Measurements from ENCODE around the gene CEMP1.

Gene CEMP1

GRCh38 chr16:2480948-2481347, 50.3 kb downstream of the CEMP1 start:
- TF ChIP-seq, protein P1, sequence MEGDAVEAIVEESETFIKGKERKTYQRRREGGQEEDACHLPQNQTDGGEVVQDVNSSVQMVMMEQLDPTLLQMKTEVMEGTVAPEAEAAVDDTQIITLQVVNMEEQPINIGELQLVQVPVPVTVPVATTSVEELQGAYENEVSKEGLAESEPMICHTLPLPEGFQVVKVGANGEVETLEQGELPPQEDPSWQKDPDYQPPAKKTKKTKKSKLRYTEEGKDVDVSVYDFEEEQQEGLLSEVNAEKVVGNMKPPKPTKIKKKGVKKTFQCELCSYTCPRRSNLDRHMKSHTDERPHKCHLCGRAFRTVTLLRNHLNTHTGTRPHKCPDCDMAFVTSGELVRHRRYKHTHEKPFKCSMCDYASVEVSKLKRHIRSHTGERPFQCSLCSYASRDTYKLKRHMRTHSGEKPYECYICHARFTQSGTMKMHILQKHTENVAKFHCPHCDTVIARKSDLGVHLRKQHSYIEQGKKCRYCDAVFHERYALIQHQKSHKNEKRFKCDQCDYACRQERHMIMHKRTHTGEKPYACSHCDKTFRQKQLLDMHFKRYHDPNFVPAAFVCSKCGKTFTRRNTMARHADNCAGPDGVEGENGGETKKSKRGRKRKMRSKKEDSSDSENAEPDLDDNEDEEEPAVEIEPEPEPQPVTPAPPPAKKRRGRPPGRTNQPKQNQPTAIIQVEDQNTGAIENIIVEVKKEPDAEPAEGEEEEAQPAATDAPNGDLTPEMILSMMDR (conservative IDR thresholded peaks at IDR 0.05; ENCODE audit: low read depth, low read length) = no peak
- DNase-seq (ENCODE audit: low read depth) = no peak
- no peak overlapping the region for H3K4me3 ChIP-seq (ENCODE audit: low read length)
